PC-9 (cell line): ENCODE measurements around the gene MCTP1. TPM values are rescaled to one million over a fixed set of nuclear protein-coding genes. Genes with fewer than 3 reads are reported as not detected.

Experiments
- BruUV-seq: library from RNA; stranded (reverse); fragments of 400-500 nt; replicated peaks from 2 replicates; lab custom pipeline; 2021; lab: Mats Ljungman, UMichigan
- CTCF ChIA-PET: fragments of 300-600 bp; sonication (Branson Sonifier 250); formaldehyde crosslinking; loops from one replicate; lab custom pipeline; 2022; ENCODE audit warnings: antibody characterized with exemption; lab: Charles Lee
- POLR2A ChIA-PET: fragments of 300-600 bp; sonication (Branson Sonifier 250); formaldehyde crosslinking; loops from one replicate; lab custom pipeline; 2022; ENCODE audit warnings: antibody characterized with exemption; ENCODE audit not compliant: unreplicated experiment; lab: Charles Lee
- DNase-seq, 2 experiments: peaks; one replicate each; pipeline versions ENCODE4 v3.0.0 to v3.0.0-alpha.2; 2015 to 2022; ENCODE audit warnings: mixed read lengths in 1 of 2
- H2AFZ ChIP-seq: fragments of 200-600 bp; sonication (generic); 2 replicates; pipeline ENCODE4 v1.8.1; 2017; ENCODE audit warnings: antibody characterized with exemption
- H3F3A ChIP-seq: fragments of 200-600 bp; sonication (generic); 2 replicates; pipeline ENCODE4 v1.8.1; 2017; ENCODE audit warnings: antibody characterized with exemption, mild to moderate bottlenecking, low read depth; ENCODE audit not compliant: insufficient read depth
- H3K27ac ChIP-seq: fragments of 200-600 bp; sonication (generic); 2 replicates; pipeline ENCODE4 v1.6.1; 2016; ENCODE audit warnings: mixed run types
- H3K27me3 ChIP-seq: fragments of 200-600 bp; sonication (generic); 2 replicates; pipeline ENCODE4 v1.6.1; 2016; ENCODE audit warnings: low read depth, mixed run types; ENCODE audit not compliant: insufficient read depth
- H3K36me3 ChIP-seq: fragments of 200-600 bp; sonication (generic); 2 replicates; pipeline ENCODE4 v1.6.1; 2016; ENCODE audit warnings: low read depth, mixed run types
- H3K4me1 ChIP-seq: fragments of 200-600 bp; sonication (generic); replicated peaks from 2 replicates; pipeline ENCODE4 v1.6.1; 2016; ENCODE audit warnings: mixed run types; ENCODE audit not compliant: insufficient read depth
- H3K4me2 ChIP-seq: fragments of 200-600 bp; sonication (generic); 2 replicates; pipeline ENCODE4 v1.6.1; 2017; ENCODE audit warnings: mixed run types
- H3K4me3 ChIP-seq: fragments of 200-600 bp; sonication (generic); 2 replicates; pipeline ENCODE4 v1.6.1; 2016; ENCODE audit warnings: mixed run types
- H3K79me2 ChIP-seq: fragments of 200-600 bp; sonication (generic); 2 replicates; pipeline ENCODE4 v1.6.1; 2017; ENCODE audit warnings: low read depth, mixed run types
- H3K9me2 ChIP-seq: fragments of 200-600 bp; sonication (generic); 2 replicates; pipeline ENCODE4 v1.8.1; 2017; ENCODE audit warnings: mild to moderate bottlenecking; ENCODE audit not compliant: insufficient read depth
- H3K9me3 ChIP-seq: fragments of 200-600 bp; sonication (generic); 2 replicates; pipeline ENCODE4 v1.8.1; 2016; ENCODE audit warnings: low read depth; ENCODE audit not compliant: insufficient read depth
- H4K20me1 ChIP-seq: fragments of 200-600 bp; sonication (generic); 2 replicates; pipeline ENCODE4 v1.8.1; 2017; ENCODE audit not compliant: insufficient read depth
- EZH2 ChIP-seq: fragments of 200-600 bp; sonication (generic); IDR thresholded peaks from 2 replicates; pipeline ENCODE4 v1.8.0; 2017; ENCODE audit warnings: antibody characterized with exemption, low read depth
- intact Hi-C: fragments of 100-400 bp; cut with micrococcal nuclease; formaldehyde crosslinking; loops from one replicate; pipeline ENCODE4 v1.10.0; 2022; ENCODE audit not compliant: unreplicated experiment
- total RNA-seq: library from RNA; stranded (reverse); gene quantifications from 2 replicates; pipeline ENCODE4 v1.2.3, GENCODE V29; 2021
- TF ChIP-seq, protein P1 (sequence below): fragments of 200-600 bp; sonication (generic); conservative IDR thresholded peaks from 2 replicates; pipeline ENCODE4 v1.6.1; 2017; ENCODE audit warnings: mixed run types, antibody characterized with exemption, mild to moderate bottlenecking, moderate library complexity

MCTP1 gene
- total RNA-seq, 1 experiment from 2014 or later: 3.9 TPM

DNA sequence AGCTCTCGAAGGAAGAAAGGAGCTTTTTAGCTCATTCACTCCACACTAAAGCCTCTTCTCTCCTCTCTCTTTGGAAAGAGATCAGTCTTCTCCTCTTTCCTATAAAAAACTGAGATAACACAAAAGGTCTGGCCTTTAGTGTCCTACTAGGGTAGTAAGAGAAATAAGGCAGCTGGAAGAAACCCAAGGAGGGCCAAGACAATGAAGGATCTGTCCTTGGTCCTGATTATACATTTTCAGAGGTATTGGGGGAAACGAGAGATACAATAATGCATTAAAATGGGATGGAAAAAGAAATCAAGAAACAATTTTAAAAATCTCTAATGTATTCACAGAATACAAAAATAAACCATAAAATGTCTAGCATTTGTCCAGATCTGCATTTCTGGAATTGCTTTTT, 482.4 kb downstream of the MCTP1 start:
- Histone ChIP-seq H4K20me1 (no peaks in the 10 kb centered on the region), H3K4me2 (no peak overlapping the region), H3K27me3 (no peaks in the 10 kb centered on the region), H3K79me2 (no peaks in the 10 kb centered on the region), H3K4me1 (no peaks in the 10 kb centered on the region), H3K9me2 (peaks cover 4% of the 10 kb centered on the region; the same call in 1 of the 2 replicates), H3K9me3 (no peaks in the 10 kb centered on the region), H2AFZ (no peak overlapping the region), H3K27ac (no peak overlapping the region), H3F3A (no peaks in the 10 kb centered on the region), H3K4me3 (no peak overlapping the region), H3K36me3 (no peaks in the 10 kb centered on the region)
- CTCF ChIA-PET: no interaction called here
- no TSS peak for BruUV-seq
- intact Hi-C loops: no loop called here
- DNase-seq: no peak
- TF ChIP-seq EZH2: no peak
- TF ChIP-seq, protein P1, sequence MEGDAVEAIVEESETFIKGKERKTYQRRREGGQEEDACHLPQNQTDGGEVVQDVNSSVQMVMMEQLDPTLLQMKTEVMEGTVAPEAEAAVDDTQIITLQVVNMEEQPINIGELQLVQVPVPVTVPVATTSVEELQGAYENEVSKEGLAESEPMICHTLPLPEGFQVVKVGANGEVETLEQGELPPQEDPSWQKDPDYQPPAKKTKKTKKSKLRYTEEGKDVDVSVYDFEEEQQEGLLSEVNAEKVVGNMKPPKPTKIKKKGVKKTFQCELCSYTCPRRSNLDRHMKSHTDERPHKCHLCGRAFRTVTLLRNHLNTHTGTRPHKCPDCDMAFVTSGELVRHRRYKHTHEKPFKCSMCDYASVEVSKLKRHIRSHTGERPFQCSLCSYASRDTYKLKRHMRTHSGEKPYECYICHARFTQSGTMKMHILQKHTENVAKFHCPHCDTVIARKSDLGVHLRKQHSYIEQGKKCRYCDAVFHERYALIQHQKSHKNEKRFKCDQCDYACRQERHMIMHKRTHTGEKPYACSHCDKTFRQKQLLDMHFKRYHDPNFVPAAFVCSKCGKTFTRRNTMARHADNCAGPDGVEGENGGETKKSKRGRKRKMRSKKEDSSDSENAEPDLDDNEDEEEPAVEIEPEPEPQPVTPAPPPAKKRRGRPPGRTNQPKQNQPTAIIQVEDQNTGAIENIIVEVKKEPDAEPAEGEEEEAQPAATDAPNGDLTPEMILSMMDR: no peak
- POLR2A ChIA-PET: no interaction called here

DNA sequence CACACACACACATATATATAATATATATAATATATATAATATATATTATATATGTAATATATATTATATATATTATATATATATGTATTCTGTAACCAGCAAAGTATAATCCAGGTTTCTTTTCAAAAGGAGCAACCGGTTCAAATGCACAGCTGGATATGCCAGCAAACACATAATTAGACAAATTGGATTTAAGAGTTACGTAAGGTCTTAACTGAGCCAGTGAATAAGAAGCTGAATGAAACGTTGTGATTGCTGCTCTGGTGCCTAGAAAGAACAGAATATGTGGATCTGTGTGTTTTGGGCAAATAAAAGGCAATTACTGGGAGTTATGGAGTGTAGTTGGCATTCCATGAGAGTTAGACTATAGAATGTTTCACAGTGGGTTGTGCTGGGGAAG, 488.3 kb downstream of the MCTP1 start:
- BruUV-seq: no TSS peak
- DNase-seq: no peak
- Histone ChIP-seq H3K9me2 (0 out of 2 replicates have a peak, but pooled peaks cover 4% of the 10 kb centered on the region), H3K79me2 (no peaks in the 10 kb centered on the region), H2AFZ (no peak overlapping the region), H3K27me3 (no peaks in the 10 kb centered on the region), H3K36me3 (no peaks in the 10 kb centered on the region), H3K4me1 (no peaks in the 10 kb centered on the region), H3K4me3 (no peak overlapping the region), H4K20me1 (no peaks in the 10 kb centered on the region), H3F3A (no peaks in the 10 kb centered on the region), H3K4me2 (no peak overlapping the region), H3K27ac (no peak overlapping the region), H3K9me3 (no peaks in the 10 kb centered on the region)
- POLR2A ChIA-PET: no interaction called here
- TF ChIP-seq, protein P1: no peak
- TF ChIP-seq EZH2: no peak
- CTCF ChIA-PET: no interaction called here
- intact Hi-C loops: no loop called here

DNA sequence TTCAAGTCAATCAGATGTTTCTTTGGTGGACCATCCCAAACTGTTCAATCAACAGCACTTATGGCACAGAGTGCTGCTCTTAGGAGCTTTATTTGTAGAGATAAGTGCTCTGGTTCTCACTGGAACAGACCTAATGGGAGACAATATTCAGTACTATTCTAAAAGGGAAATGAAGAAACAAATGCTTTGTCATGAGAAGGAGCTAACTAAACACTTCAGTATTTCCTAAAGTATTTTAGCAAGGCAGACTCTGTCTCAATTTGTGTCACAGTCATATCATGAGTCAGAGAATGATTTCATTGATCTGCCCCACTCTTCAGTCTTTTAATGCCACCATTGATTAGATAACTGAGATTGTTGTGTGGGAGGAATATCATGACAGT, 491.1 kb downstream of the MCTP1 start:
- BruUV-seq: no TSS peak
- Histone ChIP-seq H3K27ac (no peak overlapping the region), H3K4me2 (no peak overlapping the region), H4K20me1 (no peaks in the 10 kb centered on the region), H3K27me3 (no peaks in the 10 kb centered on the region), H3K79me2 (no peaks in the 10 kb centered on the region), H3K9me2 (0 out of 2 replicates have a peak, but pooled peaks cover 2% of the 10 kb centered on the region), H3K36me3 (no peaks in the 10 kb centered on the region), H3K4me1 (no peaks in the 10 kb centered on the region), H3K4me3 (no peak overlapping the region), H2AFZ (no peak overlapping the region), H3K9me3 (no peaks in the 10 kb centered on the region), H3F3A (no peaks in the 10 kb centered on the region)
- CTCF ChIA-PET: no interaction called here
- TF ChIP-seq, protein P1: no peak
- TF ChIP-seq EZH2: no peak
- intact Hi-C loops: no loop called here
- POLR2A ChIA-PET: no interaction called here
- DNase-seq: no peak
